Measurements from ENCODE around the gene GNPTAB.

DNA sequence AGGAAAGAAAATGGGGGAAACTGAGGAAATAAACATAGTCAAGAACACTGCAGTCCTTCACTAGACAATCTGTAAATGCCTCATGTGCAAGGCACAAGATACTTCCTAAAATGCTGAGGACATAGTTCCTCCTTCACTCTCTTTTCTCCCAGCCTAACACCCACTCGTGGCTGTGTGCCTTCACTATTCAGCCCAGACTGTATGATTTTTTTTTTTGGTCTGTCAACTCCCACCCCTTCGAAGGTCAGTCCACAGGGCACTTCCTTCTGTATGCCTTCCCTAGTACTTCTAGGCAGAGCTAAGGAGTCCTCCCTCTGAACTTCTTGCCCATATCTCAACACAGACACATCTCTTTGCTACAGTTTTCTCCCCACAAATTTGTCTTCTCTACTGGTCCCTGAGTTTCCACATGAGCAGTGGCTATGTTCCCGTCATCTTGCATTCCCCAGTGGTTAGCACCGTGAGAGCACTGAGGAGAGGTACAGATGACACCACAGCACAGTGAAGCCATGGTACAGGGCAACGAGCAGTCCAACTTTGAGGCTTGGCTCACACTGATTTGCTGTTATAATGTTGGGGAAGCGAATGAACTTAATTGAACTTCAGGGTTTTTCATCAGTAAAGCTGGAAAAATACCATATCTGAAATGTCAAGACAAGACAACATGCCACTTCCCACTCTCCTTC, 67.4 kb downstream of the GNPTAB start:
- TF ChIP-seq GATA2 (IDR thresholded peaks at IDR 0.05; ENCODE audit: low read depth, low read length), result no peak
- TF ChIP-seq GATA3 (IDR thresholded peaks at IDR 0.05; ENCODE audit: low read depth, low read length), result no peak
